H9 (cell line): ENCODE data around the gene PIN4. TPM values are rescaled to one million over a fixed set of nuclear protein-coding genes. Genes with fewer than 3 reads are reported as not detected.

ENCODE experiments used
- DNase-seq: peaks from one replicate; pipeline ENCODE4 v3.0.0-alpha.2; 2017
- H2AFZ ChIP-seq: one replicate; pipeline ENCODE4 v1.6.1; 2013; ENCODE audit warnings: mild to moderate bottlenecking, low read length, control low read depth, moderate library complexity
- H2AK5ac ChIP-seq: 2 replicates; pipeline ENCODE4 v1.6.1; 2013; ENCODE audit warnings: low read length, control low read depth, mixed read lengths; ENCODE audit not compliant: insufficient read length
- H2BK120ac ChIP-seq: one replicate; pipeline ENCODE4 v1.6.1; 2013; ENCODE audit warnings: low read depth, mild to moderate bottlenecking, low read length, control low read depth, inconsistent platforms; ENCODE audit not compliant: poor library complexity, severe bottlenecking
- H2BK12ac ChIP-seq: 2 replicates; pipeline ENCODE4 v1.6.1; 2013; ENCODE audit warnings: low read length, control low read depth, mixed read lengths, low read depth; ENCODE audit not compliant: insufficient read length
- H2BK15ac ChIP-seq: 2 replicates; pipeline ENCODE4 v1.6.1; 2013; ENCODE audit warnings: low read depth, low read length, control low read depth
- H2BK20ac ChIP-seq: one replicate; pipeline ENCODE4 v1.6.1; 2013; ENCODE audit warnings: low read depth, mild to moderate bottlenecking, low read length, control low read depth, inconsistent platforms; ENCODE audit not compliant: poor library complexity, severe bottlenecking
- H2BK5ac ChIP-seq: 2 replicates; pipeline ENCODE4 v1.6.1; 2013; ENCODE audit warnings: low read length, control low read depth, mixed read lengths; ENCODE audit not compliant: insufficient read length
- H3K14ac ChIP-seq: 2 replicates; pipeline ENCODE4 v1.6.1; 2013; ENCODE audit warnings: low read length, control low read depth; ENCODE audit not compliant: insufficient read depth
- H3K18ac ChIP-seq: 2 replicates; pipeline ENCODE4 v1.6.1; 2013; ENCODE audit warnings: low read depth, mild to moderate bottlenecking, mixed read lengths, low read length, control low read depth; ENCODE audit not compliant: insufficient read length
- H3K23ac ChIP-seq: 2 replicates; pipeline ENCODE4 v1.6.1; 2013; ENCODE audit warnings: low read length, control low read depth, mixed read lengths, low read depth; ENCODE audit not compliant: insufficient read length
- H3K23me2 ChIP-seq: 2 replicates; pipeline ENCODE4 v1.6.1; 2013; ENCODE audit warnings: low read depth, mild to moderate bottlenecking, mixed read lengths, low read length, control low read depth; ENCODE audit not compliant: insufficient read length, poor library complexity, severe bottlenecking
- H3K27ac ChIP-seq: 2 replicates; pipeline ENCODE4 v1.5.1; 2013; ENCODE audit warnings: low read length, control low read depth, mixed read lengths, low read depth; ENCODE audit not compliant: insufficient read length
- H3K27me3 ChIP-seq: 2 replicates; pipeline ENCODE4 v1.6.1; 2013; ENCODE audit warnings: low read length, control low read depth, inconsistent platforms; ENCODE audit not compliant: insufficient read depth
- H3K4ac ChIP-seq: 2 replicates; pipeline ENCODE4 v1.6.1; 2013; ENCODE audit warnings: low read depth, mild to moderate bottlenecking, control low read depth, inconsistent platforms, low read length, moderate library complexity
- H3K4me1 ChIP-seq: 2 replicates; pipeline ENCODE4 v1.6.1; 2013; ENCODE audit warnings: low read length, control low read depth, inconsistent platforms; ENCODE audit not compliant: insufficient read depth
- H3K4me2 ChIP-seq: 2 replicates; pipeline ENCODE4 v1.6.1; 2013; ENCODE audit warnings: low read length, control low read depth, mixed read lengths; ENCODE audit not compliant: insufficient read length, insufficient read depth
- H3K56ac ChIP-seq: 2 replicates; pipeline ENCODE4 v1.6.1; 2013; ENCODE audit warnings: low read depth, mild to moderate bottlenecking, mixed read lengths, low read length, control low read depth; ENCODE audit not compliant: insufficient read length
- H3K79me1 ChIP-seq: 2 replicates; pipeline ENCODE4 v1.6.1; 2013; ENCODE audit warnings: low read depth, mild to moderate bottlenecking, moderate library complexity, low read length, control low read depth, inconsistent platforms; ENCODE audit not compliant: insufficient read depth, poor library complexity, severe bottlenecking
- H3K79me2 ChIP-seq: 2 replicates; pipeline ENCODE4 v1.6.1; 2013; ENCODE audit warnings: low read length, control low read depth, inconsistent platforms; ENCODE audit not compliant: insufficient read depth
- H3K9ac ChIP-seq: 2 replicates; pipeline ENCODE4 v1.6.1; 2013; ENCODE audit warnings: low read length, control low read depth, mixed read lengths; ENCODE audit not compliant: insufficient read length; ENCODE audit errors: extremely low read depth
- H3K9me3 ChIP-seq: one replicate; pipeline ENCODE4 v1.6.1; 2013; ENCODE audit warnings: low read depth, low read length, inconsistent platforms; ENCODE audit not compliant: control insufficient read depth
- H3T11ph ChIP-seq: one replicate; pipeline ENCODE4 v1.6.1; 2013; ENCODE audit warnings: mild to moderate bottlenecking, low read length, control low read depth, inconsistent platforms
- H4K20me1 ChIP-seq: one replicate; pipeline ENCODE4 v1.6.1; 2013; ENCODE audit not compliant: control insufficient read depth, insufficient read length, insufficient read depth
- H4K5ac ChIP-seq: 2 replicates; pipeline ENCODE4 v1.6.1; 2013; ENCODE audit warnings: low read depth, mild to moderate bottlenecking, mixed read lengths, low read length, control low read depth; ENCODE audit not compliant: insufficient read length
- H4K8ac ChIP-seq: replicated peaks from 2 replicates; pipeline ENCODE4 v1.6.1; 2013; ENCODE audit warnings: low read length, control low read depth, mixed read lengths, low read depth; ENCODE audit not compliant: insufficient read length
- H4K91ac ChIP-seq: 2 replicates; pipeline ENCODE4 v1.6.1; 2013; ENCODE audit warnings: low read depth, mild to moderate bottlenecking, moderate library complexity, mixed read lengths, low read length, control low read depth; ENCODE audit not compliant: insufficient read length
- H3K27ac Mint-ChIP-seq, 3 experiments: 2 replicates in 2 of 3; 3 replicates in 1 of 3; pipeline ENCODE4 v1.8.0; 2020 to 2021; ENCODE audit warnings: mixed read lengths in 3 of 3, mild to moderate bottlenecking in 1 of 3, moderate library complexity in 1 of 3
- H3K27me3 Mint-ChIP-seq: 2 replicates; pipeline ENCODE4 v1.8.0; 2021; ENCODE audit warnings: low read depth, mild to moderate bottlenecking, moderate library complexity, mixed read lengths
- H3K36me3 Mint-ChIP-seq, 3 experiments: 2 replicates in 2 of 3; 3 replicates in 1 of 3; pipeline ENCODE4 v1.8.0; 2020 to 2021; ENCODE audit warnings: low read depth in 3 of 3, mixed read lengths in 3 of 3; ENCODE audit not compliant: insufficient read depth in 1 of 3
- H3K4me1 Mint-ChIP-seq, 2 experiments: 2 replicates each; pipeline ENCODE4 v1.8.0; 2020; ENCODE audit warnings: mixed read lengths in 2 of 2
- H3K4me3 Mint-ChIP-seq, 2 experiments: 2 replicates in 1 of 2; 3 replicates in 1 of 2; pipeline ENCODE4 v1.8.0; 2020 to 2021; ENCODE audit warnings: mild to moderate bottlenecking in 2 of 2, mixed read lengths in 2 of 2, moderate library complexity in 1 of 2
- H3K9me3 Mint-ChIP-seq, 2 experiments: 2 replicates in 1 of 2; 3 replicates in 1 of 2; pipeline ENCODE4 v1.8.0; 2020; ENCODE audit warnings: mild to moderate bottlenecking in 2 of 2, mixed read lengths in 2 of 2, moderate library complexity in 1 of 2
- WGBS: extraction: QIAGEN DNeasy Blood & Tissue Kit; methylation state at CpG from one replicate; pipeline ENCODE4 v1.1.7; 2013; ENCODE audit warnings: missing lambda C conversion rate, low lambda C conversion rate, mixed read lengths; ENCODE audit not compliant: insufficient read length; ENCODE audit errors: extremely low coverage; 5-methylcytosine and 5-hydroxymethylcytosine counted together
- total RNA-seq: library from RNA; stranded (reverse); gene quantifications from 2 replicates; pipeline ENCODE4 v1.2.1, GENCODE V29; 2021
- TF ChIP-seq, protein P1 (sequence below): fragments of 200-600 bp; sonication (generic); conservative IDR thresholded peaks from 3 replicates; pipeline ENCODE4 v1.8.0; 2021; ENCODE audit warnings: antibody characterized with exemption, mild to moderate bottlenecking

PIN4 gene
- total RNA-seq, 1 experiment from 2014 or later = 16.3 TPM

- no peak overlapping the region for H3K27ac ChIP-seq
- no peak overlapping the region for H2BK15ac ChIP-seq
- H3K4me2 ChIP-seq = no peak overlapping the region
- no peak overlapping the region for H2AK5ac ChIP-seq
- peaks cover 32 to 47% (median 38%) of the 10 kb centered on the region in 3 experiments for H3K36me3 Mint-ChIP-seq
- peaks cover 41% of the 10 kb centered on the region for H3K9me3 ChIP-seq
- H3K27ac Mint-ChIP-seq = no peak overlapping the region
- no peak overlapping the region for H2BK5ac ChIP-seq
- H2BK120ac ChIP-seq = no peak overlapping the region
- H3K4me1 ChIP-seq = no peaks in the 10 kb centered on the region
- peaks cover 77 to 79% of the 10 kb centered on the region in 2 experiments for H3K9me3 Mint-ChIP-seq
- TF ChIP-seq, protein P1, sequence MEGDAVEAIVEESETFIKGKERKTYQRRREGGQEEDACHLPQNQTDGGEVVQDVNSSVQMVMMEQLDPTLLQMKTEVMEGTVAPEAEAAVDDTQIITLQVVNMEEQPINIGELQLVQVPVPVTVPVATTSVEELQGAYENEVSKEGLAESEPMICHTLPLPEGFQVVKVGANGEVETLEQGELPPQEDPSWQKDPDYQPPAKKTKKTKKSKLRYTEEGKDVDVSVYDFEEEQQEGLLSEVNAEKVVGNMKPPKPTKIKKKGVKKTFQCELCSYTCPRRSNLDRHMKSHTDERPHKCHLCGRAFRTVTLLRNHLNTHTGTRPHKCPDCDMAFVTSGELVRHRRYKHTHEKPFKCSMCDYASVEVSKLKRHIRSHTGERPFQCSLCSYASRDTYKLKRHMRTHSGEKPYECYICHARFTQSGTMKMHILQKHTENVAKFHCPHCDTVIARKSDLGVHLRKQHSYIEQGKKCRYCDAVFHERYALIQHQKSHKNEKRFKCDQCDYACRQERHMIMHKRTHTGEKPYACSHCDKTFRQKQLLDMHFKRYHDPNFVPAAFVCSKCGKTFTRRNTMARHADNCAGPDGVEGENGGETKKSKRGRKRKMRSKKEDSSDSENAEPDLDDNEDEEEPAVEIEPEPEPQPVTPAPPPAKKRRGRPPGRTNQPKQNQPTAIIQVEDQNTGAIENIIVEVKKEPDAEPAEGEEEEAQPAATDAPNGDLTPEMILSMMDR = no peak
- no peak overlapping the region for H3K4ac ChIP-seq
- H3T11ph ChIP-seq = no peak overlapping the region
- H2BK20ac ChIP-seq = no peak overlapping the region
- H4K5ac ChIP-seq = no peak overlapping the region
- no peaks in the 10 kb centered on the region for H3K4me1 Mint-ChIP-seq
- H3K56ac ChIP-seq = no peak overlapping the region
- H3K14ac ChIP-seq = no peak overlapping the region
- H3K4me3 Mint-ChIP-seq = no peak overlapping the region
- no peaks in the 10 kb centered on the region for H4K20me1 ChIP-seq
- H3K9ac ChIP-seq = no peak overlapping the region
- no peaks in the 10 kb centered on the region for H3K79me1 ChIP-seq
- peaks cover 3% of the 10 kb centered on the region for H3K27me3 Mint-ChIP-seq
- DNase-seq = no peak
- H3K18ac ChIP-seq = no peak overlapping the region
- no peak overlapping the region for H3K23ac ChIP-seq
- H3K27me3 ChIP-seq = no peaks in the 10 kb centered on the region
- H3K79me2 ChIP-seq = no peaks in the 10 kb centered on the region
- WGBS = no CpG with 5 or more reads among the region's 8 CpGs
- H2BK12ac ChIP-seq = no peak overlapping the region
- H3K23me2 ChIP-seq = no peaks in the 10 kb centered on the region
- no peak overlapping the region for H2AFZ ChIP-seq
- no peak overlapping the region for H4K8ac ChIP-seq
- no peak overlapping the region for H4K91ac ChIP-seq
Observed at GRCh38 chrX:72139538-72139937, 42.0 kb upstream of the PIN4 start.
